Pancreas (tissue), 10 donors: ENCODE measurements around the gene KCTD4. TPM values are rescaled to one million over a fixed set of nuclear protein-coding genes. Genes with fewer than 3 reads are reported as not detected.

Experiments used
- ATAC-seq, 4 donors: fragments of 200-7000 bp; cut with Tn5 transposase; one replicate each; pipeline versions ENCODE4 v1.8.0 to v1.9.1; 2020; ENCODE audit warnings: mild to moderate bottlenecking in 4 of 4, moderate library complexity in 4 of 4
- DNase-seq, 6 donors: peaks; one replicate each; pipeline ENCODE4 v3.0.0-alpha.2; 2020
- FAIRE-seq: peaks from 2 replicates; lab custom pipeline; 2012; peaks lifted over from hg19 to GRCh38; lab: Jason Lieb, UNC
- H3K27ac ChIP-seq, 4 donors: fragments of 200-600 bp; sonication (generic); 1 replicate in 3 of 4; 2 replicates in 1 of 4; pipeline versions ENCODE4 v1.5.0 to v1.8.0; 2020
- H3K27me3 ChIP-seq, 4 donors: fragments of 200-600 bp; one replicate each; pipeline ENCODE4 v1.8.0; 2021
- H3K36me3 ChIP-seq, 3 donors: fragments of 200-600 bp; sonication (generic) in 1 of 3; one replicate each; pipeline versions ENCODE4 v1.5.0 to v1.8.0; 2020 to 2021
- H3K4me1 ChIP-seq, 3 donors: fragments of 200-600 bp; one replicate each; pipeline ENCODE4 v1.8.0; 2021
- H3K4me3 ChIP-seq, 4 donors: fragments of 200-600 bp; sonication (generic) in 2 of 4; one replicate each; pipeline versions ENCODE4 v1.5.0 to v1.8.0; 2020 to 2021
- H3K9me3 ChIP-seq, 4 donors: fragments of 200-600 bp; one replicate each; pipeline ENCODE4 v1.8.0; 2021
- WGBS, 2 donors: extraction: QIAGEN DNeasy Blood & Tissue Kit; methylation state at CpG; one replicate each; pipeline ENCODE4 v1.1.7; 2013; 5-methylcytosine and 5-hydroxymethylcytosine counted together
- intact Hi-C, 3 donors: fragments of 100-400 bp; cut with DNase I; formaldehyde crosslinking; loops; one replicate each; pipeline versions ENCODE4 v1.11.1 to v1.14.2; 2022
- polyA plus RNA-seq, 2 donors: library from polyadenylated mRNA; stranded (reverse); fragments of 200-250 nt; gene quantifications; one replicate each; pipeline ENCODE4 v1.2.3, GENCODE V29; 2013
- total RNA-seq, 6 donors: library from RNA; stranded (reverse); fragmentation: NEBNext Ultra II Directional in 4 of 6; extraction: Animal tissue kit (Norgen Biotek cat#: 25700) in 4 of 6; gene quantifications; one replicate each; pipeline versions ENCODE4 v1.2.1 to v1.2.4, GENCODE V29; 2021 to 2023
- TF ChIP-seq, protein P1 (sequence below), 4 donors: fragments of 200-600 bp; sonication (generic) in 3 of 4; IDR thresholded peaks; one replicate each; pipeline versions ENCODE4 v1.5.0 to v1.8.0; 2021; ENCODE audit warnings: antibody characterized with exemption in 4 of 4
- donor health status: healthy with polysubstance abuse.
- donor health status: DM: no; HTN: no; CAD: no; lungs with moderate emphysema.
- donor health status: DM: no; HTN: no; CAD: no.
- donor health status: control.
- donor health status: control.
- donor health status: Bipolar disorder and iron deficiency.
- donor health status: DM: yes; HTN: yes; CAD: no.
- donor health status: DM: no; HTN: no; CAD: no.
- donor health status: DM: no; HTN: no; CAD: no.
- donor health status: DM: yes; HTN: yes; CAD: no.

The KCTD4 gene
- total and polyA plus RNA-seq, 8 donors = 0.09 to 0.28 (median 0.15) TPM; not detected in 2

- intact Hi-C loops = no loop called here
- H3K27ac ChIP-seq = no peak overlapping the region
- FAIRE-seq = no peak
- WGBS, 2 donors = 90 to 92% methylated on average over 3 of the region's 3 CpGs
- H3K4me3 ChIP-seq = no peak overlapping the region
- H3K27me3 ChIP-seq = no peaks in the 10 kb centered on the region
- DNase-seq = no peak
- H3K4me1 ChIP-seq = peaks cover 0 to 3% (median 0%) of the 10 kb centered on the region in 3 donors
- no peaks in the 10 kb centered on the region for H3K9me3 ChIP-seq
- H3K36me3 ChIP-seq = no peaks in the 10 kb centered on the region
- TF ChIP-seq, protein P1, sequence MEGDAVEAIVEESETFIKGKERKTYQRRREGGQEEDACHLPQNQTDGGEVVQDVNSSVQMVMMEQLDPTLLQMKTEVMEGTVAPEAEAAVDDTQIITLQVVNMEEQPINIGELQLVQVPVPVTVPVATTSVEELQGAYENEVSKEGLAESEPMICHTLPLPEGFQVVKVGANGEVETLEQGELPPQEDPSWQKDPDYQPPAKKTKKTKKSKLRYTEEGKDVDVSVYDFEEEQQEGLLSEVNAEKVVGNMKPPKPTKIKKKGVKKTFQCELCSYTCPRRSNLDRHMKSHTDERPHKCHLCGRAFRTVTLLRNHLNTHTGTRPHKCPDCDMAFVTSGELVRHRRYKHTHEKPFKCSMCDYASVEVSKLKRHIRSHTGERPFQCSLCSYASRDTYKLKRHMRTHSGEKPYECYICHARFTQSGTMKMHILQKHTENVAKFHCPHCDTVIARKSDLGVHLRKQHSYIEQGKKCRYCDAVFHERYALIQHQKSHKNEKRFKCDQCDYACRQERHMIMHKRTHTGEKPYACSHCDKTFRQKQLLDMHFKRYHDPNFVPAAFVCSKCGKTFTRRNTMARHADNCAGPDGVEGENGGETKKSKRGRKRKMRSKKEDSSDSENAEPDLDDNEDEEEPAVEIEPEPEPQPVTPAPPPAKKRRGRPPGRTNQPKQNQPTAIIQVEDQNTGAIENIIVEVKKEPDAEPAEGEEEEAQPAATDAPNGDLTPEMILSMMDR (IDR thresholded peaks at IDR 0.05) = no peak
- no peak for ATAC-seq
These were observed 34.0 kb downstream of the KCTD4 start for GRCh38 chr13:45166858-45167257.

- Histone ChIP-seq H3K27me3 (no peaks in the 10 kb centered on the region), H3K9me3 (no peaks in the 10 kb centered on the region), H3K36me3 (no peaks in the 10 kb centered on the region), H3K4me3 (no peak overlapping the region), H3K4me1 (no peaks in the 10 kb centered on the region), H3K27ac (peak overlapping the region in 2 of 4 donors; percentile 20 to 45)
- FAIRE-seq (no peak), ATAC-seq (peak in 2 of 4 donors; percentile 55 to 56), DNase-seq (no peak)
- TF ChIP-seq, protein P1 (IDR thresholded peaks at IDR 0.05) = no peak
- 71 to 77% methylated on average over 1 of the region's 1 CpG for WGBS, 2 donors
- intact Hi-C loops = no loop called here
These were observed 38.0 kb downstream of the KCTD4 start for GRCh38 chr13:45162821-45163220.

- Histone ChIP-seq H3K4me3 (no peak overlapping the region), H3K27me3 (no peaks in the 10 kb centered on the region), H3K4me1 (no peaks in the 10 kb centered on the region), H3K9me3 (no peaks in the 10 kb centered on the region), H3K27ac (peak overlapping the region in 3 of 4 donors; percentile 19 to 45 (median 20)), H3K36me3 (no peaks in the 10 kb centered on the region)
- ATAC-seq (peak in 3 of 4 donors; percentile 32 to 45 (median 36)), FAIRE-seq (no peak), DNase-seq (no peak)
- intact Hi-C loops = no loop called here
- TF ChIP-seq, protein P1 (IDR thresholded peaks at IDR 0.05) = no peak
- WGBS, 2 donors = 89 to 94% methylated on average over 1 of the region's 1 CpG
These were observed 38.7 kb downstream of the KCTD4 start for GRCh38 chr13:45162194-45162593.

DNA sequence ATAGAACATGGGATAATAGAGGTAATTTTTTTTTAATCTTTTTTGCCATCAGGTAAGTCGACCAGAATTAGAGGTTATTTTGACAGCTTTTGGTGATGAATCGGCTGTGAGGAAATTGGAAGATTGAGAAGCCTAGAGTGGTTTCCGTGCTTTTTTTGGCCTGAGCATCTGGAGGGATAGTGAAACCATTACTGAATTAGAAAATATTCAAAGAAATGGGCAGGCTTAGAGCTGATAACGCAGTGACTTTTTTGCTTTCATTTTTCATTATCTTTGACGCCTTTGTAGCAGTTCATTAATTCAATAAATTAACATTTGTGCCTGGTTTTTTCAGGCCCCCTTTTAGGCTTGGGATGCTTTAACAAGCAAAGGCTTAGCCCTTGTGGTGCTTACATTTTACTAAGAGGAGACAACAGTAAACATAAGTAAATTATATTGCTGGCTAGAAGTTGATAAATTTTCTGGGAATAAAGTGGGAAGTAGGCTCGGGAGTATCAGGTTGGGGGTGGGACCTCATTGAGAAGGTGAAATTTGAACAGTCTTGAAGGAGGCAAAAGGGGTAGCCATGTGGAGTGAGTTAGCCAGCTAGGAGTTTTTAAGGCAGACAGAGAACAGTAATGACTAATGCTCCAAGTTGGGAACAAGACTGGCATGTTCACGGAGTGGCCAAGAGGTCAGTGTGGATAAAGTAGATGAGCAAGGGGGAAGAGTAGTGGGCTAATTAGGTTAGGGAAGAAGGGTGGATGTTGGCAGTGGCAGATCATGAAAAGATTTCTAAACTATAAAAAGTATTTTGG is 44.1 kb downstream of the KCTD4 start:
- intact Hi-C loops = no loop called here
- Histone ChIP-seq H3K27me3 (no peaks in the 10 kb centered on the region), H3K36me3 (no peaks in the 10 kb centered on the region), H3K9me3 (no peaks in the 10 kb centered on the region), H3K4me1 (no peaks in the 10 kb centered on the region), H3K4me3 (no peak overlapping the region), H3K27ac (no peak overlapping the region)
- 89 to 93% methylated on average over 7 of the region's 7 CpGs for WGBS, 2 donors
- TF ChIP-seq, protein P1 (IDR thresholded peaks at IDR 0.05) = no peak
- ATAC-seq (no peak), FAIRE-seq (no peak), DNase-seq (no peak)

DNA sequence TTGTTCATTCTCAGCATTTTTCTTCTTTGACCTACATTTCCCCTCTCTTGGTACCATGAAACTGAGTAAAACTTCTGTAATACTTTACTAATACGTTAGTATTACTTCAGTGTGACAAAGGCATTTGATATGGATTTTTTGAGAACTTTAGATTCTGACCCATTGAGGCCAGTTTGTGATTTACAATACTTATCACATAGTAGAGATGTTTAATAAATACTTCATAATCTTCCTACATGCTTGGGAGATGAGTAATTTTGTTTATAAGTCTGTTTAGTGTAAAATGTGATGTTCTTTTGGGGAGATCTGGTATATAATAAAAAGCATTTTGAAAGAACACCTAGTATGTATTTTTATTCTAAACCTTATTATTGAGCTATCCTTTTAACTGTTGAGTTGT is 50.9 kb downstream of the KCTD4 start:
- TF ChIP-seq, protein P1 (IDR thresholded peaks at IDR 0.05) = no peak
- H3K27me3 ChIP-seq = no peaks in the 10 kb centered on the region
- no peaks in the 10 kb centered on the region for H3K9me3 ChIP-seq
- ATAC-seq (no peak), FAIRE-seq (no peak), DNase-seq (no peak)
- no peak overlapping the region for H3K27ac ChIP-seq
- 57 to 78% methylated on average over 1 of the region's 1 CpG for WGBS, 2 donors
- no peak overlapping the region for H3K4me3 ChIP-seq
- no peaks in the 10 kb centered on the region for H3K4me1 ChIP-seq
- intact Hi-C loops = no loop called here
- no peaks in the 10 kb centered on the region for H3K36me3 ChIP-seq
